NCI-H748 (cell line): ENCODE results near the gene QKI.
"Not testable (repeated sequence)": the region's sequence is repeated elsewhere in the genome, so short reads cannot be mapped to it uniquely, and the experiment has no call there.

ENCODE experiments used
- DNase-seq: peaks from one replicate; lab custom pipeline; 2025; ENCODE audit not compliant: unreplicated experiment; lab: John Stamatoyannopoulos, UW

The QKI gene

GRCh38 chr6:163572612-163573011 is 158.1 kb downstream of the QKI start:
- DNase-seq: peak; percentile 76

- DNase-seq: peak; percentile 50
Observed at GRCh38 chr6:163573503-163574179, 159.1 kb downstream of the QKI start.

DNA sequence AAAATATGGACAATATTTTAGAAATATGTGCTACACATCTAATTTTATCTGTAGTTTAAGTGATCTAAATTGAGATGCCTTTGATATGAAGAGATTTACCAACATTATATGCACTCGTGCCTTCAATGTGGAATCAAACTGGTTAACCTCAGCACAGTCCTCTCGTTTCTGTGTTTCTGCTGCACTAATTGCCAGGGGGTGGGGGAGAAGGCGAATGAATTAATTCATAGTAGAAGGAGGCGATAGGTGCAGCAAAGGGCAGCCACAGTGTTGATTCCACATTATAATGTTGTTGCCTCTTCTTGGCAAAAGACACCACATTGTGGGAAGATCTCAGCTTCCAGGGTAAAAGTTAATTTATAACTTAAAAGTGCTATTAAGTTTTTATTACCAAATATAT is 161.6 kb downstream of the QKI start:
- no peak for DNase-seq

DNA sequence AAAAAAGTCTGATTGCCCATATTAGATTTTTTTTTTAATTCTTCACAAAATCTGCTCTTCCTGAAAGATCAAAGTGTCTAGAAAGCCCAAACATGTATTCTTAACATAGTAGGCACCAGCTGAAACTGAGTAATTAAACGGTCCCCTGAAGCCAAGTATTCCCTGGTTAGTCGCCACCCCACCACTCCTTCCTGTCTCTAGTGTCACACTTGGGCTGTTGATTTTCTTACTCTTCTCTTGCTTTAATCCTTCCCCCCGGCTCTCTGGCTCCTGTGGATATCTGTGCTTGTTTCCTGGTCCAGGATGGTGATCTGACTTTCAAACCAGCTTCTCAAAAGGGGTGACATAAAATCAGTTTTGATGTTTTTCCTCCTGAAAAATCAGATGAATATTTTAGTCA is 162.9 kb downstream of the QKI start:
- DNase-seq: peak; percentile 67

DNA sequence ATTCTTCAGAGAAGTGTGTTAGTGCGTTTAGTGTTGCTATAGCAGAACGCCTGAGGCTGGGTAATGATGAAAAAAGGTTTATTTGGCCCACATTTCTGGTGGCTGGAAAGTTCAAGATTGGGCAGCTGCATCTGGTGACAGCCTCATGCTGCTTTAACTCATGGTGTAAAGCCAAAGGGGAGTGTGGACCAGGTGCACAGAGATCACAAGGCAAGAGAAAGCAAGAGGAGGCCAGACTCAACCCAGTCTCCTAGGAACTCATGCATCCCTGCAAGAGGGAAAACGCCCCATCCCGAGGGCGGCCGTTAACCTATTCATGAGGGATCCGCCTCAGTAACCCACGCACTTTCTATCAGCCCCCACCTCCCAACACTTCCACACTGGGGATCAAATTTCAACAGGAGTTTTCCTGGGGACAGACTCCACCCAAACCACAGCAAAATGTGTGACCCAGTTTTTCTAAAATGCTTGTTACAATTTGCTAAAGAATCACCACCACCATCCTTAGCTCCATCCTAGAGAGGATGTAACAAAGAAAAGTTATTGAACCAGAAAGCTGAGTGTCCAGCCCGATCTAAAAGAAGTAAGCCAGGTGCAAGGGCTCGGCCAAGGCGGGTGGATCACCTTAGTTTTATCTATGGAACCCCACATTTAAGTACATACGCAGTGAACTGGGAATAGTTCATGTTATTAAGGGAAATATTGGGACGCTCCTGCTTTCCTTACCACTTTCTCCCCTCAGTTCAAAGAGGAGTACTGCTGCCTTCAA is 164.8 kb downstream of the QKI start:
- DNase-seq: peak; percentile 71

DNA sequence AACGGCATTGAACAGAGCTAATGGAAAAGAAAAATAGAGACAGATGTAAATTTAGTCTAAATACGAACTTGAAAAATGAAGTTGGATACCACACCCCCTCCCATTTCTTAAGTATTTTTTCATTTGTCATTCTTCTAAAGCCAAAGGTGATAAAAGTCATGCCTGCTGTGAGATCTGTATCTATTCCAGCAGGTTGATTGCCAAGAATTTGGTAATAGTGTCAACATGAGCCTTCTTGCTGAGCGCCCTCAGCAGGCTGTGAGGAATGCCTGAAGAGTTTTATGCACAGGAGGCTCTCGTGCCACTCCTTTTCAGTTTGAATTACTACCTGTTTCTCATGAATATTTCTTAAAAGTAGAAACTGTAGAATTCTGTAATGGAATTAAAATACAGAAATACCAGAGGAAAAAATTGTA is 165.4 kb downstream of the QKI start:
- peak; percentile 23 for DNase-seq

DNA sequence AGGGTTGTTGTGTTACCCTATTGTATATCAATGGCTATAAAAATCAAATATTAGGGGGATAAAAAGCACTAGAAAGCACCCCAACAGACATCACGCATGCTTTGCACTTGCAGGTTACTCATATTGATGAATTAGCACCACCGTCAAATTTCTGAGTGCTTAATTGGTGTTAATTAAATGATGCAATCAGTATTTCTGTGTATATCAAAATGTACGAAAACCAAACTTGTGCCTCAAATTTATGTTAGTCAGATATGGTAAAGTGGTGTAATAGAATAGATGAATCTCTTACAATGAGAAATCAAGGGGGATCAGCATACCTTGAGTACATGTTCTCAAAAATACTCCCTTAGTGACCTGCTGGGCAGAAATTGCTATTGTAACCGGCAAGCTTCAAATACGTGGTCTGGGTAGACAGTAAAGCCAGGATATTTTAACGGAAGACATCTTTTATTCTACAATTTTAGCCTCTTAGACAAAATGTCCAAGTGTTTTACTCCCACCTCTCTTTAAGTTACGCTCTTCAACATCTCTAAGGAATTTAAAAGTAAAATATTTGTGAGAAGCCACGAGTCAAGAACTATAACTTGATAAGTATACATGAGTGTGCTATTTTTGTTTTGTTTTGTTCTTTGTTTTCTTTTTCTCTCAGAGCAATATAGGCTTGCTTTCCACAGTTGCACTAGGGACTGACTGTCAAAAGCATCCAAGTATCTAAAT is 166.0 kb downstream of the QKI start:
- no peak for DNase-seq

GRCh38 chr6:163583558-163583957 is 169.0 kb downstream of the QKI start:
- DNase-seq: no peak

- no peak for DNase-seq
Observed at GRCh38 chr6:163585932-163586437, 171.5 kb downstream of the QKI start.

DNA sequence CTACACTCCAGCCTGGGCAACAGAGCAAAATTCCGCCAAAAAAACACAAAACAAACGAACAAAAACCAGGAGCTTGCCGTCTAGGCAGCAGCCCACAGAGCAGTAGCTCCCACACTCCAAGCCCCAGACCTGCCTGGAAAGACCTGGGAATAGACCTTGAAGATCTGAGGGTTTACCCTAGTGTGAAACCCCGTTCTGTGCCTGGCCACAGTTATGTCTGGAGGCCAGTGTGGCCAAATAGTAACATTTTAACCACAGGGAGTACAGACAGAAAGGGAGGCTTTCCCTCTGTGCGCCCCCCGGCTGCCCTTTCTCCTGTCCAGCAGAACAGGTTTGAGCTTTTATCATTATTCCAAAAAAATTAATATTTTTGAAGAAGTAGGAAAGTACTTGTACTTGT is 172.4 kb downstream of the QKI start:
- no peak for DNase-seq

GRCh38 chr6:163588220-163588919 is 173.9 kb downstream of the QKI start:
- DNase-seq: no peak

- DNase-seq: no peak
Observed at GRCh38 chr6:163589387-163589786, 174.9 kb downstream of the QKI start.

DNA sequence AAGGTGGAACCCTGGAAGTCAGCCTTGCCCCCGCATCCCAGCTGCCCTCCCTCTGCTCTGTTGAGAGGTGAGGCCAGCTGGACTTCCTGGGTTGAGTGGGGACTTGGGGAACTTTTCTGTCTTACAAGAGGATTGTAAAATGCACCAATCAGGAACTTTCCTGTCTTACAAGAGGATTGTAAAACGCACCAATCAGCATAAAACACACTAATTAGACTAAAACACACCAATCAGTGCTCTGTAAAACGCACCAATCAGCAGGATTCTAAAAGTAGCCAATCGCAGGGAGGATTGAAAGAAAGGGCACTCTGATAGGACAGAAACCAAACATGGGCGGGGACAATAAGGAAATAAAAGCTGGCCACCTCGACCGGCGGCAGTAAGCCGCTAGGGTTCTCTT is 175.6 kb downstream of the QKI start:
- DNase-seq: not testable (repeated sequence)

DNA sequence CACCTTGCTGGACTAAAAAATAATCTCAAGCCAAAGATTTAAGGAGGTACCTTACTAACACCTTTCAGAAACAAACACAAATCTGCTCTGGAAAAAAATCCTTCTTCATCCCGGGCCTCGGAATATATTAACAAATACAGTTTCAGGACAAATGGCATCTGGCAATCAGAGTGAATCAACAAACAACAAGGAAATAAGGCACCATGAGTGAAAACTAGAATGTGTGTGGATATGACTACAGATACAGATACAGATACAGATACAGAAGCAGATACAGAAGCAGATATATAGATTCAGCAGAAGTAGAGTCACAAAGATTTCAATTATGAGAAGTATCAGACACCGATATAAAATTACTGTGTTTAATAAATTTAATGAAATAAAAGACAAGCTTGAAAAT is 178.4 kb downstream of the QKI start:
- DNase-seq: no peak

DNA sequence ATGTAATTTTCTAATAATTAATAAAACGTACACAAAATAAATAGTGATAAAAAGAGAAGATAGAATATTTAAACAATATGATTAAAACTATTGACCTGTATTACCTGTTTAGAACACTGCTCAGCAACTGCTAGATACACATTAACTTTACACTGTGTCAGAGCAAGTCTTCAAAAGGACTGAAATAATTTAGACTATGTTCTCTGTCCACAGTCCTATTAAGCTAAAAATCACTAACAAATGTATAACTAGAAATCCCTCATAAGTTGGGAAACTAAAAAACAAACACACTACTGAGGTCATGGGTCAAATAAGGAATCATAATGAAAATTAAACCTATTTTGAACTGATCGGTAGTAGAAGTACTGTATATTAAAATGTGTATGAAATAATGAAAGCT is 181.7 kb downstream of the QKI start:
- no peak for DNase-seq

GRCh38 chr6:163599136-163599535 is 184.6 kb downstream of the QKI start:
- DNase-seq: no peak

GRCh38 chr6:163599684-163600083 is 185.2 kb downstream of the QKI start:
- DNase-seq: no peak

DNA sequence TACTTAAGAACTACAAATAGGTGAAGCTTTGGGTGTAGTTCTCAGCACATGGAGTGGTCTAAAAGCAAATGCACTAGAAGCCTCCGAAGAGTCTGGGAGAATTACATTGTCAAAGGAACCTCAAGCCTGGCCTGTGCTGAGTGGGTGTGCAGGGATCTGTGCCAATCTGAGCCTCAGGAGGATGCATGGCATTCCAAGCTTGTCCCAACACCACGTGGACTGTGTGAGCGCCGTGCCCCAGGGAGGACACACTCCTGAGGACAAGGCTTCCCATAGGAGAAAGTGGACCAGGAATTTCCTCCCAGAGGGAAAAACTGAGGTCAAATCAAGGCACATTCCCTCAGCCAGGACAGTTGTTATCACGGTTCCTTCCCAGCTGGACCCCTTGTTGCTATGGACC is 185.8 kb downstream of the QKI start:
- no peak for DNase-seq

DNA sequence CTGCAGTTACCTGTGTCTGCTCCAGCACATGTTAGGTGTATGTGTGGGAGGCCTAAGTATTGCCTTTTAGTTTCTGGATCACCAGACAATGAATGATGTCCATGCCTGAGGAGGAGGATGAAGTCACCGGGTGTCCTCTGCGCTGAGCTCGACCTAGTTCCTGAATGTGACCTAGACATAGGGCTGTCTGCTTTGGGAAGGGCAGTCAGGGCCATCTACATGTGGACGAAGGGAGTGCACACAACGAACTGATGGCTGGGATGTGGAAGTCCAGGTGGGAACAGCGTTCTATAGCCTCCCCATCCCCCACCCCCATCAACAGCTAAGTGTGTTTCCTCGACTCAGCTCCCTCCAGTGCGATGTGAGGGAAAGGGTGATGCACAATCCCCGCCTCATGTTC is 186.3 kb downstream of the QKI start:
- DNase-seq: no peak

- DNase-seq: no peak
Observed at GRCh38 chr6:163602851-163603250, 188.3 kb downstream of the QKI start.

- DNase-seq: no peak
Observed at GRCh38 chr6:163603395-163603794, 188.9 kb downstream of the QKI start.
